Esophagus mucosa (tissue), 1 donor: ENCODE results near the gene GPR15LG. TPM values are rescaled to one million over a fixed set of nuclear protein-coding genes. Genes with fewer than 3 reads are reported as not detected.
"Not testable (repeated sequence)": the region's sequence is repeated elsewhere in the genome, so short reads cannot be mapped to it uniquely, and the experiment has no call there.

Experiments used
- ATAC-seq: fragments of 200-7000 bp; cut with Tn5 transposase; one replicate; pipeline ENCODE4 v1.9.1; 2020
- total RNA-seq: library from RNA; stranded (reverse); gene quantifications from one replicate; pipeline ENCODE4 v1.2.4, GENCODE V29; 2023
- donor health status: DM: yes; HTN: yes; CAD: no.

The GPR15LG gene
- total RNA-seq, 1 donor from 2014 or later = 404 TPM

GRCh38 chr10:84166620-84167288, 6.8 kb upstream of the GPR15LG start:
- ATAC-seq = peak; percentile 53

- not testable (repeated sequence) for ATAC-seq
Measured at GRCh38 chr10:84167289-84167653, 6.3 kb upstream of the GPR15LG start.

- ATAC-seq = not testable (repeated sequence)
Measured at GRCh38 chr10:84168382-84168781, 5.2 kb upstream of the GPR15LG start.

GRCh38 chr10:84171237-84171636, 2.4 kb upstream of the GPR15LG start:
- not testable (repeated sequence) for ATAC-seq

GRCh38 chr10:84171700-84172466, 1.7 kb upstream of the GPR15LG start:
- not testable (repeated sequence) for ATAC-seq

GRCh38 chr10:84172467-84173356, 889 bp upstream of the GPR15LG start:
- peak; percentile 63 for ATAC-seq

GRCh38 chr10:84175436-84175835, 1.8 kb downstream of the GPR15LG start:
- ATAC-seq = no peak

- ATAC-seq = no peak
Measured at GRCh38 chr10:84176351-84176750, 2.8 kb downstream of the GPR15LG start.

- ATAC-seq = no peak
Measured at GRCh38 chr10:84176836-84177474, 3.4 kb downstream of the GPR15LG start.

GRCh38 chr10:84177541-84178141, 4.0 kb downstream of the GPR15LG start:
- ATAC-seq = peak; percentile 3

GRCh38 chr10:84178160-84178609, 4.6 kb downstream of the GPR15LG start:
- ATAC-seq = no peak

- ATAC-seq = peak; percentile 94
Measured at GRCh38 chr10:84179059-84179710, 5.6 kb downstream of the GPR15LG start.

- ATAC-seq = not testable (repeated sequence)
Measured at GRCh38 chr10:84180386-84180785, 6.8 kb downstream of the GPR15LG start.

GRCh38 chr10:84181631-84182030, 8.0 kb downstream of the GPR15LG start:
- ATAC-seq = no peak

GRCh38 chr10:84184517-84184916, 10.9 kb downstream of the GPR15LG start:
- peak; percentile 88 for ATAC-seq

GRCh38 chr10:84185526-84186175, 12.1 kb downstream of the GPR15LG start:
- ATAC-seq = no peak

- no peak for ATAC-seq
Measured at GRCh38 chr10:84188815-84189214, 15.2 kb downstream of the GPR15LG start.

- peak; percentile 12 for ATAC-seq
Measured at GRCh38 chr10:84190621-84191020, 17.0 kb downstream of the GPR15LG start.

- no peak for ATAC-seq
Measured at GRCh38 chr10:84191106-84191505, 17.5 kb downstream of the GPR15LG start.

GRCh38 chr10:84193327-84193726, 19.7 kb downstream of the GPR15LG start:
- no peak for ATAC-seq
